ENCODE results near the gene TEX44.

The TEX44 gene

DNA sequence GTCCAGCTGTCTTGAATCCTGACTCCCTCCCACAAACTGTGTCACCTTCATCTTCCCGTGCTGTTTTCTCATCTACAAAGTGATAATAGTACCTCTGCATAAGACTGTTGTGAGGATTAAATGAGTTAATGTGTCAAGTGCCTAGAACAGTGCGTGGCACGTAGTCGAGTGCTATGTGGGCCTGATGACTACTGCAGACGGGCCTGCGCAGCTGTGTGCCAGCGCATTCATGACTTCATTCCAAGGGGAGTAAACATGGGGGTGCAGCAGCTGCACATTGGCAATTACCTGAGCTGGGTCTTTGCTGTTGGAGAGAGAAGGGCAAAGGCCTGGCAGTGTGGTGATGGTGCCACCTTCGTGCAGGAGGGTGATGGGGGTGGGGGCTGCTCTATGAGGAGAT, 5.0 kb downstream of the TEX44 start:
- no peaks in the 10 kb centered on the region for H3K36me3 ChIP-seq (ENCODE audit: control insufficient read depth in 2 of 2, insufficient read depth in 1 of 2, low read length in 2 of 2)
- TF ChIP-seq ZNF174 (tag by site-specific recombination; IDR thresholded peaks at IDR 0.05) (no peak), ATF2 (tag by site-specific recombination; IDR thresholded peaks at IDR 0.05; ENCODE audit: low read depth) (no peak), MYNN (tag by site-specific recombination; IDR thresholded peaks at IDR 0.05; ENCODE audit: borderline replicate concordance) (no peak)
- H3K27ac ChIP-seq (ENCODE audit: extremely low read depth, low read depth, low read length), result no peak overlapping the region
- no peaks in the 10 kb centered on the region for H3K9me3 ChIP-seq (ENCODE audit: control insufficient read depth, insufficient read depth, low read depth, low read length)
- ChIA-PET CTCF (interaction anchor here (0.5 to 5.6 kb wide), 3 partner anchors 11 to 50 kb away, joined by 3 to 56 read pairs (median 4); no protein-coding TSS in a partner anchor), POLR2A (no interaction called here)
- H3K4me1 ChIP-seq (ENCODE audit: control insufficient read depth, insufficient read depth, low read length), result no peaks in the 10 kb centered on the region
- H3K4me3 ChIP-seq (ENCODE audit: low read depth, low read length), result no peak overlapping the region

DNA sequence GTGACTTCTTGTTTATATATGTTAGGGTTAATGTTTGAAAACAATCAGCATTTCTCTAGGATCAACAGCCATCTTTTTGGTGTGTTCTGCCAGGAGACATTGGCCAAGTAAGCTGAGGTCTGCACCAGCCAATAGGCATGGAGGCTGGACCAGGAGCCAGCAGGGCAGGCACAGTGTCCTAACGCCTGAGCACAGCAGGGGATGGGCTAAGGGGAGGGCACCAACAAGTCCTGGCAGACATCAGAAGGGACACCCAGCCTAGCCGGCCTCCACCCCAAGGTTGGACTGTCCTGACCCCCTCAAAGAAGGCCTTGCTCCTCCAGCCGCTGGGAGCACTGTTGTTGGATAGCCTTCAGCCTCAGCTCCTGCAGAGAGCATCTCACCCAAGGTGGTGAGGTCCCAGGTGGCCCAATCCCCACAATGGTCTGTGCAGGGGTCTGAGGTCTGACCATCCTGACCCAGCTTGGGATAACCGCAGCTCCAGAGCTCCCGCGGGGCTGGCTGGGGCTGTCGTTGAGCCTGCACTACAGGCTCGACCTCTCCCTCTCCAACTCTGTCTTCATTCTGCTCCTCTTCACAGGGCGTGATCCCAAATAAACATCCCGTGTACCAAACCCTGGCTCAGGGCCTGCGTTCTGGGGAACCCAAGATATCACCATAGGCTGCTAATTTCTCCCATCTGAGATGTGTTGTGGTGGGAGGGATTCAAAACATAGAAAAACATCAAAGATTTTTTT, 8.1 kb downstream of the TEX44 start:
- no peak overlapping the region for H3K27ac ChIP-seq (ENCODE audit: extremely low read depth, low read depth, low read length)
- no peaks in the 10 kb centered on the region for H3K9me3 ChIP-seq (ENCODE audit: control insufficient read depth, insufficient read depth, low read depth, low read length)
- H3K4me3 ChIP-seq (ENCODE audit: low read depth, low read length), result no peak overlapping the region
- H3K36me3 ChIP-seq (ENCODE audit: control insufficient read depth in 2 of 2, insufficient read depth in 1 of 2, low read length in 2 of 2), result no peaks in the 10 kb centered on the region
- ChIA-PET POLR2A (interaction anchor here (1.5 kb wide), 1 partner anchor 137 kb away, joined by 6 read pairs; the partner anchor contains the start of gene NCL), CTCF (interaction anchor here (0.5 to 5.6 kb wide), 34 partner anchors 10 to 1593 kb away, joined by 3 to 56 read pairs (median 5); partner anchors contain the start of gene TEX44)
- peaks cover 3% of the 10 kb centered on the region; the same call in 1 of the 2 replicates for H3K4me1 ChIP-seq (ENCODE audit: control insufficient read depth, insufficient read depth, low read length)
- TF ChIP-seq ZIC2 (tag by site-specific recombination; IDR thresholded peaks at IDR 0.05), result peak; percentile 75
- TF ChIP-seq GLIS1 (tag by site-specific recombination; IDR thresholded peaks at IDR 0.05), result peak; percentile 53; the same call in 1 of the 2 replicates
- TF ChIP-seq ZNF354C (tag by site-specific recombination; IDR thresholded peaks at IDR 0.05; ENCODE audit: borderline replicate concordance, low read depth), result no peak

GRCh38 chr2:231601356-231602229, 8.9 kb downstream of the TEX44 start:
- TF ChIP-seq ZNF626 (tag by site-specific recombination; IDR thresholded peaks at IDR 0.05) (no peak), INSM2 (tag by site-specific recombination; IDR thresholded peaks at IDR 0.05) (0 out of 2 replicates have a peak, but pooled peaks have one; percentile 9), ZNF654 (tag by site-specific recombination; IDR thresholded peaks at IDR 0.05; ENCODE audit: low read depth) (peak; percentile 45; the same call in 1 of the 2 replicates), SP7 (tag by site-specific recombination; IDR thresholded peaks at IDR 0.05) (0 out of 2 replicates have a peak, but pooled peaks have one; percentile 20), ZNF777 (tag by site-specific recombination; IDR thresholded peaks at IDR 0.05; ENCODE audit: borderline replicate concordance) (no peak), CTCF (tag by site-specific recombination; IDR thresholded peaks at IDR 0.05) (peak; percentile 90), GFI1B (tag by site-specific recombination; IDR thresholded peaks at IDR 0.05) (peak; percentile 43; the same call in 1 of the 2 replicates), GLIS1 (tag by site-specific recombination; IDR thresholded peaks at IDR 0.05) (peak; percentile 36; the same call in 1 of the 2 replicates), ZNF248 (tag by site-specific recombination; IDR thresholded peaks at IDR 0.05) (no peak), ZNF488 (tag by site-specific recombination; IDR thresholded peaks at IDR 0.05) (no peak), BCL11B (tag by site-specific recombination; IDR thresholded peaks at IDR 0.05; ENCODE audit: low read depth) (no peak), ZNF660 (tag by site-specific recombination; IDR thresholded peaks at IDR 0.05) (0 out of 2 replicates have a peak, but pooled peaks have one; percentile 20), FEZF1 (tag by site-specific recombination; IDR thresholded peaks at IDR 0.05) (no peak), ZNF274 (IDR thresholded peaks at IDR 0.05; ENCODE audit: low read length) (no peak), ZNF274 (tag by site-specific recombination; IDR thresholded peaks at IDR 0.05; ENCODE audit: borderline replicate concordance) (no peak), ZBTB8A (tag by site-specific recombination; IDR thresholded peaks at IDR 0.05) (peak; percentile 74)
- H3K9me3 ChIP-seq (ENCODE audit: control insufficient read depth, insufficient read depth, low read depth, low read length), result no peaks in the 10 kb centered on the region
- ChIA-PET CTCF (interaction anchor here (0.5 to 5.6 kb wide), 45 partner anchors 10 to 1594 kb away, joined by 3 to 56 read pairs (median 4); partner anchors contain the start of gene TEX44), POLR2A (interaction anchor here (1.5 kb wide), 1 partner anchor 137 kb away, joined by 6 read pairs; the partner anchor contains the start of gene NCL)
- no peak overlapping the region for H3K27ac ChIP-seq (ENCODE audit: extremely low read depth, low read depth, low read length)
- H3K4me3 ChIP-seq (ENCODE audit: low read depth, low read length), result no peak overlapping the region
- H3K4me1 ChIP-seq (ENCODE audit: control insufficient read depth, insufficient read depth, low read length), result peaks cover 3% of the 10 kb centered on the region; the same call in 1 of the 2 replicates
- H3K36me3 ChIP-seq (ENCODE audit: control insufficient read depth in 2 of 2, insufficient read depth in 1 of 2, low read length in 2 of 2), result no peaks in the 10 kb centered on the region
